ENCODE data around the gene NGRN. TPM values are rescaled to one million over a fixed set of nuclear protein-coding genes. Genes with fewer than 3 reads are reported as not detected.
"Not testable (repeated sequence)": the region's sequence is repeated elsewhere in the genome, so short reads cannot be mapped to it uniquely, and the experiment has no call there.

Gene NGRN
- total RNA-seq, 2 experiments from 2014 or later = 28.5 to 30.0 TPM

GRCh38 chr15:90241343-90242192, 23.9 kb upstream of the NGRN start:
- no peak for DNase-seq
- POLR2A ChIA-PET = interaction anchor here (0.7 kb wide), 1 partner anchor 20 kb away, joined by 7 read pairs; no protein-coding TSS in a partner anchor
- H3K4me3 Mint-ChIP-seq = no peak overlapping the region
- no peaks in the 10 kb centered on the region for H3K27me3 Mint-ChIP-seq
- H3K4me1 Mint-ChIP-seq = peaks cover 3% of the 10 kb centered on the region
- H3K36me3 Mint-ChIP-seq (ENCODE audit: low read depth) = peaks cover 9% of the 10 kb centered on the region
- CTCF ChIA-PET = interaction anchor here (0.6 to 0.9 kb wide), 2 partner anchors 52 to 376 kb away, joined by 3 read pairs; no protein-coding TSS in a partner anchor
- no peaks in the 10 kb centered on the region for H3K9me3 Mint-ChIP-seq
- H3K27ac Mint-ChIP-seq = no peak overlapping the region

GRCh38 chr15:90243943-90244639, 21.4 kb upstream of the NGRN start:
- Mint-ChIP-seq H3K27me3 (no peaks in the 10 kb centered on the region), H3K4me3 (no peak overlapping the region), H3K27ac (no peak overlapping the region), H3K9me3 (no peaks in the 10 kb centered on the region), H3K4me1 (peaks cover 8% of the 10 kb centered on the region), H3K36me3 (ENCODE audit: low read depth) (no peaks in the 10 kb centered on the region)
- DNase-seq = no peak
- CTCF ChIA-PET = interaction anchor here (0.5 to 1.3 kb wide), 5 partner anchors 8 to 125 kb away, joined by 3 to 11 read pairs (median 3); partner anchors contain the start of gene CIB1
- POLR2A ChIA-PET = no interaction called here

- CTCF ChIA-PET = interaction anchor here (1.0 to 3.1 kb wide), 8 partner anchors 10 to 106 kb away, joined by 3 to 17 read pairs (median 4); no protein-coding TSS in a partner anchor
- POLR2A ChIA-PET = no interaction called here
- H3K4me3 Mint-ChIP-seq = peak overlapping the region; percentile 55
- DNase-seq = no peak
- H3K4me1 Mint-ChIP-seq = peaks cover 16% of the 10 kb centered on the region
- H3K9me3 Mint-ChIP-seq = no peaks in the 10 kb centered on the region
- H3K36me3 Mint-ChIP-seq (ENCODE audit: low read depth) = no peaks in the 10 kb centered on the region
- H3K27me3 Mint-ChIP-seq = no peaks in the 10 kb centered on the region
- no peak overlapping the region for H3K27ac Mint-ChIP-seq
Observed at GRCh38 chr15:90248789-90249202, 16.7 kb upstream of the NGRN start.

DNA sequence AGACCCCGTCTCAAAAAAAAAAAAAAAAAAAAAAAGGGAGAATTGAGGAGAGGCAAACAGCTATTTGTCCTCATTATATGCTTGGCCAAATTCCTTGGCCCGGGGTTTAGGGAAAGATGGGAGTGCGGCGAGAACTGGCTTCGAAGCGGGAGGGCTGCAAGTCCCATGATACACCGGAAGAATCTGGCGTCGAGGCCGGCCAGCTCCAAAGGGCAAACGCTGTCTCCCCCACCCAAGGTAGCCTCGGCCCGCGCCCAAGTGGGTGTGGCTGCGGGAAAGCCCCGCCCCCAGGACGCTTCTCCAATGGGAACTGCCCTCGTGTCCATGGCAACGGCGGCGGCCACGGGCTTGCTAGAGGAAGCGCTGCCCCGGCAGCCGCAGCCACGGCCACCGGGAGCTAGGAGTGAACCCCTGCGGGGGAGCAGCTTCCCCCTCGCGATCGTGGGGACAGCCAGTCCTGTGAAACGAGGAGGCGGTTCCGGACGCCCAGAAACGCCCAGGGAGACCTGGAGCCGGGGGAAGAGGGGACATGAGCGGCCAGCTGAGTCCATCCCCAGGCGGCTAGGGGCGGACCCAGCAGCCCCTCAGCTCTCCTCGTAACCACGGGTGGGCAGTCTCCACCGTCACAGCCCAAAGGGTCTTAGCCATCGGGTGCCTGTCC, 16.1 kb upstream of the NGRN start, which contains the start of gene TTLL13:
Gene TTLL13 (plus strand): TSS at position 354 of the 661 bp plus-strand sequence. CDS start 1,075 bp downstream, outside the sequence.
- Mint-ChIP-seq H3K36me3 (ENCODE audit: low read depth) (no peaks in the 10 kb centered on the region), H3K9me3 (no peaks in the 10 kb centered on the region), H3K27me3 (no peaks in the 10 kb centered on the region), H3K4me3 (peak within 1 kb of the TSS; percentile 55), H3K4me1 (peaks cover 16% of the 10 kb centered on the region), H3K27ac (no peak within 1 kb of the TSS)
- ChIA-PET CTCF (interaction anchor here (1.0 to 3.1 kb wide), 8 partner anchors 9 to 106 kb away, joined by 3 to 17 read pairs (median 4); no protein-coding TSS in a partner anchor), POLR2A (no interaction called here)
- DNase-seq = peak; percentile 78

DNA sequence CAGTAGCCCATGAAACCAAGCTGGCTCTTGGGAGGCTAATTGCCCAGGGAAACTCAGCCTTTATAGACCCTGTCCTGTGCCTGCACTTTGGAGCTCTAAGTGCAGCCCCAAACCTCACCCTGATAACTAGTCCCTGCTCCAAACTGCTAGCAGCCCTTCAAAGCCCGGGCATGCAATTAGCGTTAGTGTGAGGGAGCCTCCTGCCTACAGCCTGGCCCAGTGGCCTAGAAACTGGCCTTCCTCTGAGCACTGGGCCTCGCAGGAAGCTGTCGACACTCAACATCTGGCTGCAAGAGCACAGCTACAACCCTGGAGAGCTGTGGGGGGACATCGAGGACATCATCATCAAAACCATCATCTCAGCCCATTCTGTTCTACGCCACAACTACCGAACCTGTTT, 7.7 kb upstream of the NGRN start:
- CTCF ChIA-PET = interaction anchor here (0.9 to 1.3 kb wide), 4 partner anchors 9 to 47 kb away, joined by 3 to 4 read pairs (median 3); partner anchors contain the start of gene TTLL13
- POLR2A ChIA-PET = no interaction called here
- Mint-ChIP-seq H3K36me3 (ENCODE audit: low read depth) (no peaks in the 10 kb centered on the region), H3K4me3 (no peak overlapping the region), H3K27me3 (no peaks in the 10 kb centered on the region), H3K4me1 (peaks cover 6% of the 10 kb centered on the region), H3K9me3 (no peaks in the 10 kb centered on the region), H3K27ac (no peak overlapping the region)
- DNase-seq = no peak

GRCh38 chr15:90259524-90259923, 5.9 kb upstream of the NGRN start:
- Mint-ChIP-seq H3K27me3 (no peaks in the 10 kb centered on the region), H3K9me3 (no peaks in the 10 kb centered on the region), H3K36me3 (ENCODE audit: low read depth) (no peaks in the 10 kb centered on the region), H3K27ac (no peak overlapping the region), H3K4me1 (peaks cover 12% of the 10 kb centered on the region), H3K4me3 (no peak overlapping the region)
- POLR2A ChIA-PET = no interaction called here
- DNase-seq = no peak
- CTCF ChIA-PET = interaction anchor here (1.4 kb wide), 1 partner anchor 38 kb away, joined by 4 read pairs; no protein-coding TSS in a partner anchor

DNA sequence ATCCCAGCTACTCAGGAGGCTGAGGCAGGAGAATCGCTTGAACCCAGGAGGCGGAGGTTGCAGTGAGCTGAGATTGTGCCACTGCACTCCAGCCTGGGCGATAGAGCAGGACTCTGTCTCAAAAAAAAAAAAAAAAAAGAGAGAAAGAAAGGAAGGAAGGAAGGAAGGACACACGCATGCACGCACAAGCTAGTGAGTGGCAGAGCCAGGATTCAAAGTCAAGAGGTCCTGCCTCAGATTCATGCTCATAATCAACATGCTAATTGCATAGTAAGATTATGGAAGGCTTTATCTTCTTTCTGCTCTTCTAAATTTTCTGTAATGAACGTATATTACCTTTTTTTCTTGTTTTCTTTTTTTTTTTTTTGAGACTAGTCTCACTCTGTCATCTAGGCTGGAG, 4.7 kb upstream of the NGRN start:
- not testable (repeated sequence) for H3K9me3 Mint-ChIP-seq; DNase-seq; H3K27me3 Mint-ChIP-seq; H3K36me3 Mint-ChIP-seq (ENCODE audit: low read depth); H3K4me3 Mint-ChIP-seq
- ChIA-PET POLR2A (interaction anchor here (0.6 kb wide), 1 partner anchor 20 kb away, joined by 3 read pairs; no protein-coding TSS in a partner anchor), CTCF (interaction anchor here (0.9 kb wide), 1 partner anchor 71 kb away, joined by 3 read pairs; no protein-coding TSS in a partner anchor)
- Mint-ChIP-seq H3K27ac (peak overlapping the region; percentile 9), H3K4me1 (peaks cover 16% of the 10 kb centered on the region)

- Mint-ChIP-seq H3K27ac (no peak overlapping the region), H3K4me3 (no peak overlapping the region), H3K4me1 (peaks cover 20% of the 10 kb centered on the region), H3K27me3 (no peaks in the 10 kb centered on the region), H3K9me3 (no peaks in the 10 kb centered on the region), H3K36me3 (ENCODE audit: low read depth) (peaks cover 4% of the 10 kb centered on the region)
- DNase-seq = no peak
- CTCF ChIA-PET = interaction anchor here (0.5 to 0.9 kb wide), 5 partner anchors 21 to 110 kb away, joined by 3 to 5 read pairs (median 3); no protein-coding TSS in a partner anchor
- POLR2A ChIA-PET = interaction anchor here (0.6 kb wide), 1 partner anchor 20 kb away, joined by 7 read pairs; no protein-coding TSS in a partner anchor
Observed at GRCh38 chr15:90261811-90262210, 3.7 kb upstream of the NGRN start.

DNA sequence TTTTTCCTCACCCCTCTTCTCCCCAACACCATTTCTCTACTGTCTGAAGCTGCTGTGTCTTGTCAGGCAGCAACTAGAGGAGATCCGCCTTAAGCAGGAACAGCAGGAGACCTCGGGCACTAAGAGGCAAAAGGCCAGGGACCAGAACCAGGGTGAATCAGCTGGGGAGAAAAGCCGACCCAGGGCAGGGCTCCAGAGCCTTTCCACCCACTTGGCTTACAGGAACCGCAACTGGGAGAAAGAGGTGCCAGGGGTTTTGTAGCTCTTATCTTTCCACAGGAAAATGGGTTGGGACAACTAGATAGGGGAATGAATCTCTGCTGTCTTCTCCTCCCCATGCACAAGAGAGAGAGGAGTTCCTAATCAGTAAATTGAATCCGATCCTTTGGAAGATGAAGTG, 3.0 kb upstream of the NGRN start:
- no peaks in the 10 kb centered on the region for H3K9me3 Mint-ChIP-seq
- H3K27me3 Mint-ChIP-seq = no peaks in the 10 kb centered on the region
- peaks cover 6% of the 10 kb centered on the region for H3K36me3 Mint-ChIP-seq (ENCODE audit: low read depth)
- peaks cover 26% of the 10 kb centered on the region for H3K4me1 Mint-ChIP-seq
- no peak overlapping the region for H3K4me3 Mint-ChIP-seq
- ChIA-PET CTCF (interaction anchor here (0.6 to 0.9 kb wide), 3 partner anchors 20 to 109 kb away, joined by 3 read pairs; no protein-coding TSS in a partner anchor), POLR2A (no interaction called here)
- no peak for DNase-seq
- no peak overlapping the region for H3K27ac Mint-ChIP-seq

DNA sequence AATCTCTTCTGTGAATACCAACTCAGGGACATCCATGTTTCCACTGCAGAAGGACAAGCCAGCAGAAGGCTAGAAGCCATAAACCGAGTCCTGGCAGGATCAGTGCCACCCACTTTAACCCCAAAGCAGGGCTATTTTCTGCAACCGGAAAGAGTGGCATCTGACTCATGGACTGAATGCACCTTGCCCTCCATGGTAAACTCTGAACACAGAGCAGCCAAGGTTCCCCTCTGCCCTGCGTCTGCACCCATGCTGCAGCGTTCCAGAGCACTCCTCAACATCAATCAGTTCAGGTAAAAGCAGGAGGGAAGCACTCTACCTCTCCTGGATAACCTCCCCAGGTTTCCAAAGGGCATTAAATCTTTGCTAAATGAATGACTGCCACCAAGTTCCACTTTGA, 801 bp upstream of the NGRN start:
- no peaks in the 10 kb centered on the region for H3K9me3 Mint-ChIP-seq
- peaks cover 38% of the 10 kb centered on the region for H3K4me1 Mint-ChIP-seq
- POLR2A ChIA-PET = no interaction called here

GRCh38 chr15:90266061-90266431, 574 bp downstream of the NGRN start:
- H3K9me3 Mint-ChIP-seq = no peaks in the 10 kb centered on the region
- H3K4me1 Mint-ChIP-seq = peaks cover 45% of the 10 kb centered on the region
- no peaks in the 10 kb centered on the region for H3K27me3 Mint-ChIP-seq
- POLR2A ChIA-PET = interaction anchor here (0.9 kb wide), 1 partner anchor 32 kb away, joined by 5 read pairs; the partner anchor contains the start of genes CIB1 and GDPGP1
- H3K4me3 Mint-ChIP-seq = peak overlapping the region; percentile 95
- peak; percentile 55 for DNase-seq
- CTCF ChIA-PET = interaction anchor here (1.1 to 1.5 kb wide), 3 partner anchors 27 to 124 kb away, joined by 3 to 8 read pairs (median 4); partner anchors contain the start of genes CIB1 and GDPGP1
- H3K27ac Mint-ChIP-seq = peak overlapping the region; percentile 96
- H3K36me3 Mint-ChIP-seq (ENCODE audit: low read depth) = peaks cover 27% of the 10 kb centered on the region

More for the DNA sequence above, 801 bp upstream of the NGRN start:
- peak; percentile 23 for DNase-seq
- CTCF ChIA-PET = no interaction called here
- Mint-ChIP-seq H3K36me3 (ENCODE audit: low read depth) (peaks cover 15% of the 10 kb centered on the region), H3K27ac (peak overlapping the region; percentile 96), H3K27me3 (no peaks in the 10 kb centered on the region), H3K4me3 (peak overlapping the region; percentile 95)

GRCh38 chr15:90266485-90266884, 1.0 kb downstream of the NGRN start:
- Mint-ChIP-seq H3K4me3 (peak overlapping the region; percentile 95), H3K4me1 (peaks cover 48% of the 10 kb centered on the region), H3K27ac (peak overlapping the region; percentile 96), H3K9me3 (no peaks in the 10 kb centered on the region), H3K36me3 (ENCODE audit: low read depth) (peaks cover 30% of the 10 kb centered on the region), H3K27me3 (no peaks in the 10 kb centered on the region)
- DNase-seq = peak; percentile 19
- CTCF ChIA-PET = interaction anchor here (0.7 to 1.5 kb wide), 4 partner anchors 27 to 125 kb away, joined by 3 to 8 read pairs (median 4); partner anchors contain the start of genes CIB1 and GDPGP1
- POLR2A ChIA-PET = no interaction called here
